Measurements from ENCODE around the gene HDAC2.
"Not testable (repeated sequence)": the region's sequence is repeated elsewhere in the genome, so short reads cannot be mapped to it uniquely, and the experiment has no call there.

HDAC2 gene

GRCh38 chr6:113969888-113970804, 802 bp downstream of the HDAC2 start:
- DNase-seq, result peak; percentile 73

DNA sequence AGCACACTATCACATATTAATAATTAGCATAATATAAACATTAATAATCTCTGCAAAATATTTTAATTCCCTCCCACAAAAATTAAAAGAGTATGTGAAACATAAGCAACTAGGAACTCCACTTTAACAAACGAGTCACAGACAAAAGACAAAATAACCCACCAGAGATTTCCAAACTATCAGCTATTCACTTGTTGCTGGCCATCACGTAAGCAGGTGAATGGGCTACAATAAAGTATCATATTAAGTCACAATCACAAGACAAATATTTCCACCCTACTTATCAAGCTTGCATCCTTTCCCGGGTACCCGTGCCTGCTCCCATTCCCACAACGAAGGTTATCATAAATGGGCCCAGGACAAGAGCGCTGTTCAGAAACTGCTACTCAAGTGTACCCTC, 2.5 kb downstream of the HDAC2 start:
- DNase-seq, result no peak

GRCh38 chr6:113967777-113968176, 3.2 kb downstream of the HDAC2 start:
- no peak for DNase-seq

- no peak for DNase-seq
Measured at GRCh38 chr6:113960795-113961194, 10.2 kb downstream of the HDAC2 start.

GRCh38 chr6:113959235-113959634, 11.7 kb downstream of the HDAC2 start:
- no peak for DNase-seq

- no peak for DNase-seq
Measured at GRCh38 chr6:113954653-113955052, 16.3 kb downstream of the HDAC2 start.

- DNase-seq, result no peak
Measured at GRCh38 chr6:113953346-113953745, 17.6 kb downstream of the HDAC2 start.

DNA sequence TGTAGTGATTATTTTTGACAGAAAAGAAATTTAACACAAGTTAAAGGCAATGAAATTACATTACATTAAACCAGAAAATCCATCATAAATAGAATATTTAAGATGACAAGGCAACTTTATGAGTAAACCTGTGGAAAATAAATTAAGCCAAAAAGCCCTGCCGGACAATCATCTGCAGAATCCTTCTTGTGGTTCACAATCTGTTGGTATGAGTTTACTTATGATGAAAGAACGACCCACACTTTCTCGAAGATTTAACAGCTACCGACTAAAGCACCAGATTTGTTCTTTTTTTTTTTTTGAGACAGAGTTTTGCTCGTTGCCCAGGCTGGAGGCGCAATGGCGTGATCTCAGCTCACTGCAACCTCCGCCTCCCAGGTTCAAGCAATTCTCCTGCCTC, 21.4 kb downstream of the HDAC2 start:
- DNase-seq, result no peak

GRCh38 chr6:113944701-113945100, 26.2 kb downstream of the HDAC2 start:
- DNase-seq, result no peak

GRCh38 chr6:113939825-113940224, 31.1 kb downstream of the HDAC2 start:
- DNase-seq, result no peak

GRCh38 chr6:113936093-113936934, 34.6 kb downstream of the HDAC2 start:
- peak; percentile 74 for DNase-seq

DNA sequence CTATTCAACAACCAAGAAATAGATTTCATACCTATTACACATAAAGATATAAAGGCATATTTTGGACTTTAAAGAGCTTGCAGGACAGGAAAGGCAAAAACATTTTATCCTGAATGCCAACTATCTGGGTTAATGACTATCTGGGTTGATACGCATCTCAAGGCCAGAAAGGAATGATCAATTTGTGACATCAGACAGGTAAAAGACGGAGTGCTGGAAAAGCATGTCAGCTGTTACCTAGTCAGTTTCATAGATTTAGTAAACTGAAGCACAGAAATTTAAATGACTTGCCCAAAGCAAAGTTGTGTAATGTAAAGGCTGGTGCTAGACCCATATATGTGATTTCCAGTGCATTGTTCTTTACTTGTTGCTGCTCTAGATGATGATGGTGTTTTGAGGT, 36.8 kb downstream of the HDAC2 start:
- DNase-seq, result no peak

- DNase-seq, result not testable (repeated sequence)
Measured at GRCh38 chr6:113931907-113932306, 39.0 kb downstream of the HDAC2 start.

- DNase-seq, result no peak
Measured at GRCh38 chr6:113930183-113930582, 40.8 kb downstream of the HDAC2 start.

DNA sequence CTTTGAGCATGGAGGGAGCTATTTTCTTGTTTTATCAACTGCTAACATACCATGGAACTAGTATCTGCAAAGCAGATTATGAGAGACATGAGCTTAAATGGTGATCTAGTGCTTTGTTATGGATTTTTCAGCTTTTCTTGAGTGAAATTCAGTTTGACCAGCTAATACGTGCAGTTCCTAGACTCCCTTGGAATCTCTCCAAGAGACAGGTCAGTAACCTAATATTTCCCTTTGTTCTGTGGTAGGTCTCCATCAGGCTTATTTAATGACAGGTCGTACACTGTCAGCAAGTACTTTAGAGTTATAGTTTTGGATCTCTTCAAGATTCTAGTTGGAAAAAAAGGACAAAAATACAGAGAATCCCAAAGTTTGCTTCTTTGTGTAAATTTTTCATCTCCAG, 43.9 kb downstream of the HDAC2 start:
- no peak for DNase-seq

- DNase-seq, result no peak
Measured at GRCh38 chr6:113925378-113925777, 45.6 kb downstream of the HDAC2 start.

GRCh38 chr6:113924312-113924723, 46.6 kb downstream of the HDAC2 start:
- no peak for DNase-seq

- no peak for DNase-seq
Measured at GRCh38 chr6:113923526-113923925, 47.4 kb downstream of the HDAC2 start.

DNA sequence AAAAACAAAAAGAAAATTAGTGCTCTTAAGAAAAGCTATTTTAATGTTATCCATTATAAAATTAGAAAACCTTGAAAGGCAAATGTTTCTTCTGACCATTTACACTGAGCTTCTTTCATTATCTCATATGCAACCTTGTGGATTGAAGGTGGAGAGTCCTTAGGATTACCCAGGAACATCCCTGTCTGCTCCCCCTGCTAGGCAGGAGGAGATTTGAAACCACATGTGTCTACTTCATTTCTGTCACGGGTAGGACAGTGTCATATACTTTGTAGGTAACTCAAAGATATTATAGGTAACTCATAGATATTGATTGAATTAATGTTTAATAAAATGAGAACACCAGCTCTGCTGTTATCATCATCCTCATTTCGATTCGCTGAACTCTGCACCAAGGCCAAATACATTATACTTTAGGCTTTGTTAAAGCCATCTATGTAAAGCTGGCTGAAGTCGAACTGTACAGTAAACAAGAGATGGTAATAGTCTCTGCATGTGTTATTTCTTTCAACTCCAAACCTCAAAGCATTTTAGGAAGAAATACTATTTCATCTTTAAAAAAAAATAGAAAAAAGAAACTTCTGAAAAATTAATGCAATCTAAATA, 49.5 kb downstream of the HDAC2 start:
- no peak for DNase-seq

DNA sequence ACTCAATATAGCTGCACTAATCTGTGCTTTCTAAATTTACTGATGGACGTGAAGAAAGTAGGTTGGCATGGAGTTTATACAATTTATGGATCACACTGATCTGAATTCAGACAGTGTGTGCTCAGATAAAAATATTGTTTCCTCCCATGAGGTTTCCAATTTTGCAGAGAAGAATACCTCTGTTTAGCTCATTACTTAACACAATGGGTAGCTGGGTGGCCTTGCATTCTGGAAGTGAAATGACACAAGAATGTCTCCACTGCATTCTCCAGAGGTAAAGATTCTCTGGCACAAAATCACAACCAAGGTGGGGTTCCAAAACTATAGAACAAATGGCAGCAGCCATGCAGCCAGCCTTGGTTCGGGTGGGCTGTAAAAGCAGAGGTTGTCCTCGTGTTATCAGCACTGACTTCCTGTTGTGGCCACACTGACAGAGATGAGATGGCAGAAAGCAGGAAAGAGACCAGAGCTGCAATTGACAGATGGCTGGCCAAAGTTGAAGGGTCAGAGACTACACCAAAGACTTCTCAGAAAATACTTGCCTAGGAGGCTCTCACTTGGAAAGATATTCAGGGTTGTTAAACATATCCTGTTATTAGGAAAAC, 50.2 kb downstream of the HDAC2 start:
- DNase-seq, result no peak

GRCh38 chr6:113910285-113910684, 60.7 kb downstream of the HDAC2 start:
- DNase-seq, result not testable (repeated sequence)

DNA sequence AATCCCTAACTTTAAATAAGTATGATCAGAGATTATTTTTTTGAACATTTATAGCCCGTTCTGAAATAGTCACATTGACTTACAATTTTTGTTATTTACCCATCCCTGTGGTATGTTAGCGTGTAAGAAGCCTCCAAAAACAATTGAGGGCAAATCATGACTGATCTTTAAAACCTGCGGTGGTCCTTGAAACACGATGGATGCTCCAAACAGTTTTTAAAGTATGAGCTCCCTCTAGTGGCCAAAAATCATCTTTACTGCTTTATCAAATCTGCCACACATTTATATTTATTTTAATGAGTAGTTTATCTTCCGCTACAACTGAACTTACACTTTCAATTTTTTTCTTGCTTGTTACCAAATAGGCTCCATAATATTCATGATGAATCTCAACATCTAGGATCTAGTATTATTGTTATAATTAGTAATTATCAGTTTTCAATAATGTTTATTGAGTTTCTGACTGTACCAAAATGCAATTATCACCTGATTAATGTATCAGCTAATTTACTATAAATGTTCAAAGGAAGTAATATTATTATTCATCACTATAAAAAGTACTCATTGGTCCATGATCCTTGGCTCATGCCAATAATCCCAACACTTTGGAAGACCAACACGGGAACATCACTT, 61.6 kb downstream of the HDAC2 start:
- DNase-seq, result peak; percentile 84

- DNase-seq, result no peak
Measured at GRCh38 chr6:113908801-113909200, 62.1 kb downstream of the HDAC2 start.
